Ovary (tissue), 3 donors: Measurements from ENCODE around the gene TJP1.

Experiments
- EP300 ChIP-seq: sonication (generic); formaldehyde crosslinking; IDR thresholded peaks from one replicate; pipeline ENCODE4 v1.6.1; 2017; ENCODE audit warnings: antibody characterized with exemption
- POLR2A ChIP-seq: fragments of 450-650 bp; IDR thresholded peaks from one replicate; pipeline ENCODE4 v1.6.1; 2017; ENCODE audit warnings: antibody characterized with exemption, mild to moderate bottlenecking, moderate library complexity
- TF ChIP-seq, protein P1 (sequence below), 3 donors: fragments of 450-650 bp in 2 of 3; fragments of 200-600 bp in 1 of 3; IDR thresholded peaks; one replicate each; pipeline versions ENCODE4 v1.5.1 to v1.8.0; 2016 to 2022; ENCODE audit warnings: antibody characterized with exemption in 3 of 3, mild to moderate bottlenecking in 1 of 3
- donor health status: DM: no; HTN: no; CAD: no.

DNA sequence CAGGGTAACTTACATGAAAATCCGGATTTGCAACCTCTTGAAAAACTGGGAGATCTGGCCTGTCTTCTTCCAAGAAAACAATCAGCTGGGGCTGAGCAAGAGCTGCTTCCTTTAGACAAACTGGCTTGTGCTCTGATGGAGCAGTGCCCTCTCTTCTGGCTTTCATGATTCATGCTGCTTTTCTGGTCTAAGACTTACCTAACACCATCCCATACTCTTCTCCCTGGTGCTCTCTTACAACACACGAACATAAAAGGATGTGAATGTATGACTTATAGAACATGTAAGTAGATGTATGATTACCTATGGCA lies 9.9 kb downstream of the TJP1 start:
- TF ChIP-seq, protein P1, sequence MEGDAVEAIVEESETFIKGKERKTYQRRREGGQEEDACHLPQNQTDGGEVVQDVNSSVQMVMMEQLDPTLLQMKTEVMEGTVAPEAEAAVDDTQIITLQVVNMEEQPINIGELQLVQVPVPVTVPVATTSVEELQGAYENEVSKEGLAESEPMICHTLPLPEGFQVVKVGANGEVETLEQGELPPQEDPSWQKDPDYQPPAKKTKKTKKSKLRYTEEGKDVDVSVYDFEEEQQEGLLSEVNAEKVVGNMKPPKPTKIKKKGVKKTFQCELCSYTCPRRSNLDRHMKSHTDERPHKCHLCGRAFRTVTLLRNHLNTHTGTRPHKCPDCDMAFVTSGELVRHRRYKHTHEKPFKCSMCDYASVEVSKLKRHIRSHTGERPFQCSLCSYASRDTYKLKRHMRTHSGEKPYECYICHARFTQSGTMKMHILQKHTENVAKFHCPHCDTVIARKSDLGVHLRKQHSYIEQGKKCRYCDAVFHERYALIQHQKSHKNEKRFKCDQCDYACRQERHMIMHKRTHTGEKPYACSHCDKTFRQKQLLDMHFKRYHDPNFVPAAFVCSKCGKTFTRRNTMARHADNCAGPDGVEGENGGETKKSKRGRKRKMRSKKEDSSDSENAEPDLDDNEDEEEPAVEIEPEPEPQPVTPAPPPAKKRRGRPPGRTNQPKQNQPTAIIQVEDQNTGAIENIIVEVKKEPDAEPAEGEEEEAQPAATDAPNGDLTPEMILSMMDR (IDR thresholded peaks at IDR 0.05), result no peak
- TF ChIP-seq POLR2A (no peak), EP300 (no peak)
